Measurements from ENCODE around the gene PACS1.

PACS1 gene

DNA sequence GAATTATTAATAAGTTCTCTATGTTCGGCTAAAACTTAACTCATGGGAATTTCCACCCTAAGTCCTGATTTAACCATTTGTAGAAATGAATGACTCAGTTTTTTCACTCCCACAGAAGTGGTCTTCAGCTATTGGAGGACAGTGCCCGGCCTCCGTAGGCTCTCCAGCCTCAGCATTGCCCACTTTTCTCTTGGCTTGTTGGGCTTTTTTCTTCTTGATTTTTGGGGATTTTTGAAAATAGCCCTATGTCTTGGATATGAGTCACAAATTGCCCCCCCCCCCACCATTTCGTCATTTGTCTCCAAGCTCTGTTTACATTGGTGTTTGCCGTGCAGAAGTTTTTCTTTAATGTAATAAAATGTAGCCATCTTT lies 66.7 kb downstream of the PACS1 start:
- no peaks in the 10 kb centered on the region for H4K20me1 ChIP-seq (ENCODE audit: insufficient read depth, low read length)
- peaks cover 15% of the 10 kb centered on the region for H3K79me2 ChIP-seq (ENCODE audit: low read length)
- no peaks in the 10 kb centered on the region for H3K9me2 ChIP-seq (replicated peaks; ENCODE audit: insufficient read depth, low read length)
- no peak for TF ChIP-seq EZH2 (optimal IDR thresholded peaks at IDR 0.05; ENCODE audit: low read depth, low read length)
- TF ChIP-seq, protein P1, sequence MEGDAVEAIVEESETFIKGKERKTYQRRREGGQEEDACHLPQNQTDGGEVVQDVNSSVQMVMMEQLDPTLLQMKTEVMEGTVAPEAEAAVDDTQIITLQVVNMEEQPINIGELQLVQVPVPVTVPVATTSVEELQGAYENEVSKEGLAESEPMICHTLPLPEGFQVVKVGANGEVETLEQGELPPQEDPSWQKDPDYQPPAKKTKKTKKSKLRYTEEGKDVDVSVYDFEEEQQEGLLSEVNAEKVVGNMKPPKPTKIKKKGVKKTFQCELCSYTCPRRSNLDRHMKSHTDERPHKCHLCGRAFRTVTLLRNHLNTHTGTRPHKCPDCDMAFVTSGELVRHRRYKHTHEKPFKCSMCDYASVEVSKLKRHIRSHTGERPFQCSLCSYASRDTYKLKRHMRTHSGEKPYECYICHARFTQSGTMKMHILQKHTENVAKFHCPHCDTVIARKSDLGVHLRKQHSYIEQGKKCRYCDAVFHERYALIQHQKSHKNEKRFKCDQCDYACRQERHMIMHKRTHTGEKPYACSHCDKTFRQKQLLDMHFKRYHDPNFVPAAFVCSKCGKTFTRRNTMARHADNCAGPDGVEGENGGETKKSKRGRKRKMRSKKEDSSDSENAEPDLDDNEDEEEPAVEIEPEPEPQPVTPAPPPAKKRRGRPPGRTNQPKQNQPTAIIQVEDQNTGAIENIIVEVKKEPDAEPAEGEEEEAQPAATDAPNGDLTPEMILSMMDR (IDR thresholded peaks at IDR 0.05; ENCODE audit: low read length), result no peak
- TF ChIP-seq EZH2phosphoT487 (IDR thresholded peaks at IDR 0.05; ENCODE audit: low read length), result no peak
- H3K27ac ChIP-seq (ENCODE audit: low read length), result peak overlapping the region; percentile 61; the same call in 1 of the 2 replicates
- peaks cover 47% of the 10 kb centered on the region for H3K4me1 ChIP-seq (ENCODE audit: low read length)
- H2AFZ ChIP-seq (ENCODE audit: low read length), result no peak overlapping the region
- no peak overlapping the region for H3K4me3 ChIP-seq (ENCODE audit: low read length)
- no peaks in the 10 kb centered on the region for H3K36me3 ChIP-seq (replicated peaks; ENCODE audit: insufficient read depth, low read length)
- peaks cover 17% of the 10 kb centered on the region for H3F3A ChIP-seq (ENCODE audit: insufficient read depth, low read length)
- no peak overlapping the region for H3K9ac ChIP-seq (ENCODE audit: low read length)
- DNase-seq, result no peak
- H3K9me3 ChIP-seq (replicated peaks; ENCODE audit: insufficient read depth, low read length), result no peaks in the 10 kb centered on the region
- no peak overlapping the region for H3K4me2 ChIP-seq (ENCODE audit: low read depth, low read length)
- H3K27me3 ChIP-seq (replicated peaks; ENCODE audit: insufficient read depth, low read length), result no peaks in the 10 kb centered on the region

DNA sequence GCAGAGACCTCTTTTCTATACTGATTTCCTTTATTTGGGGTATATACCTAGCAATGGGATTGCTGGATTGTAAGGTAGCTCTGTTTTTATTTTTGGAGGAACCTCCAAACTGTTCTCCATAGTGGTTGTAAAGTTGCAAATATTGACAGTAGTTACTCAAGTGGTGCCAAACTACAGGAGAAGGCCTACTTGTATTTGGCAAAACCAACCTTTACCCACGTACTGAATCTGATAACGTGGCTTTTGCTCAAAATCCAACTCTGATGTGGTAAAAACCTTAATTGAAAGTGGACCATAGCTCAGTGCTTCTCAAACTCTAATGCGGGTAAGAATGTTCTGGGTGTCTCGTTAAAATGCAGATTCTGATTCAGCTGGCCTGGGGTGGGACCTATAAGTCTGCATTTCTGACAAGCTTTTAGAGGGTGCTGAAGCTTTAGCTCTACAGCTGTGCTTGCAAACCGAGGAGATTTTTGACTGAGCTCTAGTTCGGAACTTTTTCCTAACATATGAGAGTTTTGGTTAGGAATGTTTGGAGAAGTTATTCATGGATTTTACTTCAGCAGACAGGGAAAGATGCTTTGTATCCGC lies 69.8 kb downstream of the PACS1 start:
- Histone ChIP-seq H3K4me3 (ENCODE audit: low read length) (no peak overlapping the region), H3K27ac (ENCODE audit: low read length) (no peak overlapping the region), H3K9ac (ENCODE audit: low read length) (no peak overlapping the region), H3K79me2 (ENCODE audit: low read length) (peaks cover 23% of the 10 kb centered on the region), H3F3A (ENCODE audit: insufficient read depth, low read length) (peaks cover 17% of the 10 kb centered on the region), H3K36me3 (replicated peaks; ENCODE audit: insufficient read depth, low read length) (no peaks in the 10 kb centered on the region), H3K4me2 (ENCODE audit: low read depth, low read length) (no peak overlapping the region), H3K9me2 (replicated peaks; ENCODE audit: insufficient read depth, low read length) (no peaks in the 10 kb centered on the region), H4K20me1 (ENCODE audit: insufficient read depth, low read length) (no peaks in the 10 kb centered on the region), H3K27me3 (replicated peaks; ENCODE audit: insufficient read depth, low read length) (no peaks in the 10 kb centered on the region), H3K4me1 (ENCODE audit: low read length) (peaks cover 45% of the 10 kb centered on the region), H2AFZ (ENCODE audit: low read length) (no peak overlapping the region), H3K9me3 (replicated peaks; ENCODE audit: insufficient read depth, low read length) (no peaks in the 10 kb centered on the region)
- DNase-seq, result no peak
- TF ChIP-seq EZH2 (optimal IDR thresholded peaks at IDR 0.05; ENCODE audit: low read depth, low read length) (no peak), EZH2phosphoT487 (IDR thresholded peaks at IDR 0.05; ENCODE audit: low read length) (no peak)
- TF ChIP-seq, protein P1 (IDR thresholded peaks at IDR 0.05; ENCODE audit: low read length), result no peak

DNA sequence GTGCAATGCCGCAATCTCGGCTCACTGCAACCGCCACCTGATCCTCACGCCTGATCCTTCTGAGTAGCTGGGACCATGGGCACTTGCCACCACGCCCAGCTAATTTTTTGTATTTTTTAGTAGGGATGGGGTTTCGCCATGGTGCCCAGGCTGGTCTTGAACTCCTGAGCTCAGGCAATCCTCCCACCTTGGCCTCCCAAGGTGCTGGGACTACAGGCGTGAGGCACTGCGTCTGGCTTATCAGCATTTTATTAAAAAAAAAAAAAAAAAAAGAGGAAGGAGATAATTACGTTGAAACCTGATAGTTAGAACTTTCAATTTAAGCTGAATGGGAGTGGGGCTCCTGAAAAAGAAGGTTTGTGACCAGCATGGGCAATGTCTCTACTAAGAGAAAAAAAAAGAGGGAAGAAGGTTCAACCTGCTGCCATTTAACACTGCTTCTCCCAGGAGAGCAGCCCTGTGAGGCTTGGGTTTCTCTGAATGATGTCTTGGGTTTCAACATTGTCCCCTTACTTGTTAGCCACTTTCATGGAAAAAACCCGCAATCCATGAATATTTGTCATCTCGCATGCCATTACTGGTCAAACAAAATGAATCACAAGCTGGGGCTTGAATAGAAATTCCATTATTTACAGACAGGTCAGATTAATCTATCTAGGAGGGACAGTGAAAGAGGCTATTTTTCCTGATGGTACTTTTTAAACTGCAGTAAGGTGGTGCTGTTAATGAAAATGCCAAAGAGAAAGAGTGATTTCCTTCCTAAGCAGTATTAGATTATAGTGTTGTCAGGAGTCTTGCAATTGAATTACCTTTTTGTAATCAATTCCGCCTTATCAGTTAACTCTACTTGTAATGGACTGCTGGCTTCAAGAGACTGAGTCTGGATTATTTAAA lies 72.5 kb downstream of the PACS1 start:
- Histone ChIP-seq H2AFZ (ENCODE audit: low read length) (no peak overlapping the region), H3K36me3 (replicated peaks; ENCODE audit: insufficient read depth, low read length) (no peaks in the 10 kb centered on the region), H3K4me2 (ENCODE audit: low read depth, low read length) (no peak overlapping the region), H3K9me2 (replicated peaks; ENCODE audit: insufficient read depth, low read length) (no peaks in the 10 kb centered on the region), H3K9me3 (replicated peaks; ENCODE audit: insufficient read depth, low read length) (no peaks in the 10 kb centered on the region), H3K4me3 (ENCODE audit: low read length) (no peak overlapping the region), H3K4me1 (ENCODE audit: low read length) (peaks cover 23% of the 10 kb centered on the region), H3K9ac (ENCODE audit: low read length) (no peak overlapping the region), H3K27me3 (replicated peaks; ENCODE audit: insufficient read depth, low read length) (no peaks in the 10 kb centered on the region), H3K79me2 (ENCODE audit: low read length) (peaks cover 23% of the 10 kb centered on the region), H4K20me1 (ENCODE audit: insufficient read depth, low read length) (no peaks in the 10 kb centered on the region), H3K27ac (ENCODE audit: low read length) (no peak overlapping the region), H3F3A (ENCODE audit: insufficient read depth, low read length) (peaks cover 11% of the 10 kb centered on the region)
- TF ChIP-seq EZH2phosphoT487 (IDR thresholded peaks at IDR 0.05; ENCODE audit: low read length) (no peak), EZH2 (optimal IDR thresholded peaks at IDR 0.05; ENCODE audit: low read depth, low read length) (no peak)
- TF ChIP-seq, protein P1 (IDR thresholded peaks at IDR 0.05; ENCODE audit: low read length), result no peak
- no peak for DNase-seq

All from MM.1S (cell line).